Measurements from ENCODE around the gene FAM83G.
"Not testable (repeated sequence)": the region's sequence is repeated elsewhere in the genome, so short reads cannot be mapped to it uniquely, and the experiment has no call there.

Gene FAM83G

DNA sequence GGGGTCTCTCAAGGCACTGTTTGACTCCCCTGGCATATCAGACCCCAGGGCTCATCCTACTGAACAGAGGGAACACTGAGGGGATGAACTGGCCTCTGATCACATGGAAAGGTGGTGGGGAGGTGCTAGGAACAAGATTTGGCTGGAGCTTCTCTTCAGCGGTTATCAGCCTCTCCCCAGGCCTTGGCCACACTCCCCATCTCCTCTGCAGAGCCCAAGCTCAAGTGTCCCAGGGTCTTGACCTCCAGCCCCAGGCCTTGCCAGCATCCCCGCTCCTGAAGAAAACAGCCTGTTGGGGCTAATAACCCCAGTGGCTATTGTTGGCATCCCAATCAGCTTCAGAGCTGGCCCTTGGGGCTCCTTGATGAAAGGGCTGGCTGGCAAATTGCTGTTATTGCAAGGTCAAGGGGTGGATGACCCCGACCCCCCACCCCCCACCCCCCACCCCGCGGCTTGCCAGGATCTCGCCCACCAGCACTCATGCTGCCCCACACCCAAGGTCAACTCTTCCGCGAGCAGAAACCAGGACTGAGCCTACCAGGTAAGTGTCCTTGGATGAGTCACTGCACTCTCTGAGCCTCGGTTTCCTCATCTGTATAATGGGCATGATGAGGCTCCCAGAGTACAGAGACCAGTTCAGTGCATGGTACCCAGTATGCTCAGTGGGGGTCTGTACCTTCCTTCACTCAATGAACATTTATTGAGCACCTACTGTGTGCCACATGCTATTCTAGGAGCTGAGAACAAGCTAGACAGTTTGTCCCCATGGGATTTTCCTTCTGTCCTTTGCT, 18.8 kb upstream of the FAM83G start:
- DNase-seq = no peak

- DNase-seq = no peak
These were observed 18.2 kb upstream of the FAM83G start for GRCh38 chr17:19022747-19023146.

DNA sequence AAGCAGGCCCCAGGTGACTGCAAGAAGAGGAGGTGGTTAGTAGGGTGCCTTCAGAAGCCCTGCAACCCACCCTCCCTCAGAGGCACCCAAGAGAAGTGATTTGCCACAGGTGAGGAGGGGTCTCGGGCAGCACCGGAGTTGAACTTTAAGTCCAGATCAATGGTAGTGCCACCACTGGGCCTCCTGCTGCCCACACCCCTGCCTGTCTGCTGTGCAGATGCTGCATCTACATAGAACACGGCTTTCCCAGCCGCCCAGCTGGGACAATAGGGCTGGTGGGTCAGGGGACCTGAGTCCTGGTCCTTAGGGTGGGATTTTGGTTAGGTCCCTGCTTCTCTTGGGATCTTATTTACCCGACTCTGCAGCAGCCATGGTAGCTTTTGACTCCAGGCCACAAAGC, 17.6 kb upstream of the FAM83G start:
- no peak for DNase-seq

DNA sequence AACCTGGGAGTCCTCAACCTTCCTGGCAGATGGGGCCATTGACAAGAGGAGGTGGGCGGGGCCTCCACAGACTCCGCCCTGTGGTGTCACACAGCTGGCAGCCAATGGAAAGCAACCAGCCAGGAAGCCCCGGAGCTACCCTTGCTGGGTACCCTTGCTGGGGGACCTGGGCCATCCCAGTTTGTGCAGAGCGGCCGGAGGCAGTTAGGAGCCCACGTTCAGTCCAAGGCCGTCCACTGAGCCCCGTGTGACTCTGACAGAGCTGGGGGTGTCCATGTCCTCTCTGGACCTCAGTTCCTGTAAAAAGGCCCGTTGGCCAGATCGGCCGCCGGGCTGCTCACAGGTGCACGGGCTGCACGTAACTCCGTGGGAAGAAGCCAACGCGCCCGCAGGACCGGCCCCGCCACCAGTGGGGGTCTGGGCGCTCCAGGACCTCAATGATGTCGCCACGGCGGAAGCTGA, 17.1 kb upstream of the FAM83G start:
- peak; percentile 17 to 52 (median 34) for DNase-seq

- DNase-seq = not testable (repeated sequence)
These were observed 16.6 kb upstream of the FAM83G start for GRCh38 chr17:19021011-19021621.

DNA sequence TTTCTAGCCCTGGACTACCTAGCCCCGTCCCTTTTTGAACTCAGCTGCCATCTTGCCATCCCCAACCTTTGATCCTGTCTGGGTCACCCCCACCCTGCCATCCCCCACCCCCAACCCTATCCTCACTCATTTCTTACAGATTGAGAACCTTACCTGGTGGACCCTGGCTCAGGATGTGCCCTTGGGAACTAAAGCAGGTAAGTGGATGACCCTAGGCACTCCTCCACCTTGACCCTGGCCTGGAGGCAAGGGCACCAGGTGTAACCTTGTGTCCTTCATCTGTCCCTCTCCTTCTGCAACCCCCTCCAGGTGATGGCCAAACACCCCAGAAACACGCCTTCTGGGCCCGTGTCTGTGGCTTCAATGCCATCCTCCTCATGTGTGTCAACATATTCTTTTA, 15.5 kb upstream of the FAM83G start:
- no peak for DNase-seq

DNA sequence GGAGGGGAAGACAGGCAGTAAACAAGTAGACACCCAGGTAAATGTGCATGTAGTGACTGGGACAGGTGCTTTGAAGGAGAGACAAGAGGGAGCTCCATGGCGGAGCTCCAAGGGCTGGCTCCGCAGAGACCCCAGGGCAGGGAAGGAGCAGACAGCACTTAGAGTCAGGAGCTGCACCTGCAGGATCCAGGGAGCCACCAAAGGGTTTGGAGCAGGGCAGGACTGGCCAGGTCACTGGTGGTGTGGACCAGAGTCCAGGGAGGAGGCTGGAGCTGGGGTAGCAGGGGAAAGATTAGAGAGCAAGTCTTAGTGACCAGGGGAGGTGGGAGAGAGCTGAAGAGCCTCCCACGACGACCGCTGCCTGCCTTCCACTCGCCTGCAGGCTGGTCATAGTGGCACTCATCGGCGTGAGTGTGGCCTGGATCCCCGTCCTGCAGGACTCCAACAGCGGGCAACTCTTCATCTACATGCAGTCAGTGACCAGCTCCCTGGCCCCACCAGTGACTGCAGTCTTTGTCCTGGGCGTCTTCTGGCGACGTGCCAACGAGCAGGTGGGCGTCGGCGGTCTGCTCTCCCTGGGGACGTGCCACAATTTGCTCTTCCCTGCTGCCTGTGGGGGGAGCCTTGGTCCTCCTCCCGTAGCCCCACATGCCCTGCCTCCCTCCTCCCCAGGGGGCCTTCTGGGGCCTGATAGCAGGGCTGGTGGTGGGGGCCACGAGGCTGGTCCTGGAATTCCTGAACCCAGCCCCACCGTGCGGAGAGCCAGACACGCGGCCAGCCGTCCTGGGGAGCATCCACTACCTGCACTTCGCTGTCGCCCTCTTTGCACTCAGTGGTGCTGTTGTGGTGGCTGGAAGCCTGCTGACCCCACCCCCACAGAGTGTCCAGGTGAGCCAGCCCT, 14.7 kb upstream of the FAM83G start:
- no peak for DNase-seq

DNA sequence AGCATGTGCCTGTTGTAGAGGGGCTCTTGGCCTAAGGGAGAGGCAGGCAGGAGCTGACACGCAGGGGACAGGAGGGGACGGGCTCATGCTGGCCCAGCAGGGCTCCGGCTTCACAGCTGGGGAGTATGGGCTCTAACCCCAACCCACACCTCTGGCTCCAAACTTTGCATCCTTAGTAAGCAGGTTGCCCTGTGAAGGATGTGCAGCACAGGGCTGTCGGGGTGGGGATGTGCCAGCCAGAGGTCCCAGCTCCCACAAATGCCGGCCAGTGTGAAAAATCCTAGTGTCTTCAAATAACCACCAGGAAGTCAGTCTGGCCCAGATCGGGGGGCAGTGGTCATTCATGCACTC, 14.0 kb upstream of the FAM83G start:
- no peak for DNase-seq

- no peak for DNase-seq
These were observed 13.4 kb upstream of the FAM83G start for GRCh38 chr17:19017804-19018599.

DNA sequence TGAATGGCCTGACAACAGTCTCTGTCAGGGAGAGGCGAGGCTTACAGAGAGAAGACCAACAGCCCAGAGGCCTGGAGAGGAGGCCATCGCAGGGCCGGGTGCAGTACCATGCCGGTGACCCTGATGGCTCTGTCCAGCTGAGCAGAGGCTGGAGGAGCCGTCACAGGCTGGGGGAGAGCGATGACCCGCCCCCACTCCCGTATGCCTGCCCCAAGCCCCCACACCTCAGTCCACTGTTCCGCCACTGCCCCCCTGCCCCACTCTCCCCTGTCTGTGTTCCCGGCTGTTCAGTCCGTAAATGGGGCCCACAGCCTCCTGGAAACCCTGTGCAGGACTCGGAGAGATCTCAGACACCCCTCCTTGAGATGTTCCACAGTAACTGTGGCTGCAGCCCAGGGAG, 12.8 kb upstream of the FAM83G start:
- DNase-seq = no peak

DNA sequence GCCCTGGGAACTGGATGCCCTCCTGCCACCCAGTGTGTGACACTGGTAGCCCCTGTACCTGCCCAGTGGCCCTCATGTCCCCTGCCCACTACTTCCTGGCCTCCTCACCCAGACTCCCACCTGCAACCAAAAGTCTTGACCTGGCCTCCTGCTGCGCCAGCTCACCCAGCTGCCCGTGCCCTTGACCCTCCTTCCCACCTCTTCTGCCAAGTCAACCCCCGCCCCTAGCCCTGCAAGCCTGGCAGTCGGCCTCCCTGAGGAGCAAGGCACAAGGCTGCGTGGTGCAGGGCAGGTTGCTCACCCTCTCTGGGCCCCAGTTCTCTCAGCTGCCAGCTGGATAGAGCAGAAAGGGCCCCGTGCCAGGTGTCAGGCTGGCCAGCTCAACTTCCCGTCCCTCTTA, 12.3 kb upstream of the FAM83G start:
- no peak for DNase-seq

DNA sequence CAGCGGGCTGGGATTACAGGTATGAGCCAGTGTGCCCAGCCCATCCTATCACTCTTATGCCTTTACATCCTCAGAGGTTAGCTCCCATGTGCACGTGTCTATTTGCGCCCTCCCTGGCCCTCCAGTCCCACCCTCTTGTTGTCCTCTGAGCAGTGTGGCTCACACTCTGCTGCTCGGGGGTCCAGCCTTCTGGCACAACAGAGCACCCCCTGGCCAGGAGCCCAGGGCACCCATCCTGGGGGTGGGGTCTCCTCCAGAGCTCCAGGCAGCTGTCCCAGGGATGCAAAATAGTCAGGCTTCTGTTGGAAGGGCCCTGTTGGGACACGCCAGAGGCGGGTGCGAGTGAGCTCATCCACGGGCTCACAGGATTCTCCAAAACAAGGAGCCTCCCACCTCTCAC, 11.7 kb upstream of the FAM83G start:
- DNase-seq = no peak

GRCh38 chr17:19015428-19015827, 10.9 kb upstream of the FAM83G start:
- DNase-seq = no peak

- peak; percentile 44 to 51 (median 45) for DNase-seq
These were observed 10.2 kb upstream of the FAM83G start for GRCh38 chr17:19014628-19015215.

DNA sequence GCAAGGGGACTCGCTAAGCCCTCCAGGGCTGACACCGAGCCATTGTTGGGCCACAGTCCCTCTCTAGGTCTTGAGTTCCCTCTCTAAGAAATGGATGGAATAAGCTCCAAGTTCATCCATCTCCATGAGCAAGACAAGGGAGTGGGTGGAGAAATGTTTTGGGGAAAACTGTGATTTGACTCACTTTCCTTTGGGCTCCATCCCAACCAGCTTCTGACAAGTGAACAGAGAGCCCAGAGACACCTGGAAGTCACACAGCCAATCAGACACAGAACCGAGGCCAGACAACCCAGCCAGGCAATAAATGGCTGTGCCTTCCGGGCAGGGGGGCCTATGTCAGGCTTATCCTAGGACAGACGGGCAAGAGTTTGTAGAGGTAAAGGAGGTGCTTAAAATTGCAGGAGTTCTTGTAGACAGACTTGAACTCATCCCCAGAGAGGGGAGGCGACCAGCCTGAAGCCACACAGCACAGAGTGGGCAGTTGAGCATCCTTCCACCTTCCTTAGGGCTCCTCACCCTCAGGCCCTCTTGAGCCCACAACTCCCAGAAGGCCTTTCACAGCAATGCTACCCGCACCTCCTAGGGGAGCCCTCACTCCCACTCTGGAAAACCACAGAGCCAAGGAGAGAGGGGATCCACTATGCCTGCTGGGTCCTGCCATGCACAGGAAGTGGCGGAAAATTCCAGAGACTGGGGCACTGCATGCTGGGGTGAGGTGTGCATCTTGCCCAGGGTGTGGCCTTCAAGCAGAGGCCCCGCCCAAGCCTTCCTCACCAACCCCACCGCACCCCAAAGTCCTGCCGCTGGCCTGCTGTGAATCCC, 9.5 kb upstream of the FAM83G start:
- DNase-seq = no peak

DNA sequence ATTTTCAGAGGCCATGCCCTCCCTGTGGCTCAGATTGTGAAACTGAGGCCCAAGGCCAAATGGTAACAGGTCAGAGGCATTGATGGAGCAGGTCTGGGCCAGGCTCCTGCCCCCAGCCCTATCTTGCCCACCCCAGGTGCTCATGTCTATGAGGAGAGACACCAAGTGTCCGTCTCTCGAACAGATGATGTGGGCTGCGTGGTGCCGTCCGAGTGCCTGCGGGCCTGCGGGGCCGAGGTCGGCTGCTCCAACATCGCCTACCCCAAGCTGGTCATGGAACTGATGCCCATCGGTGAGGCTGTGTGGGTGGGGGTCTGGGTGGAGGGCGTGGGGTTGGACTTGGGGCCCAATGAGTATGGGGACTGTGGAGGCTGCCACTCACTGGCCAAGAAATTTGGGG, 8.7 kb upstream of the FAM83G start:
- DNase-seq = no peak

- no peak for DNase-seq
These were observed 7.9 kb upstream of the FAM83G start for GRCh38 chr17:19012171-19013080.

DNA sequence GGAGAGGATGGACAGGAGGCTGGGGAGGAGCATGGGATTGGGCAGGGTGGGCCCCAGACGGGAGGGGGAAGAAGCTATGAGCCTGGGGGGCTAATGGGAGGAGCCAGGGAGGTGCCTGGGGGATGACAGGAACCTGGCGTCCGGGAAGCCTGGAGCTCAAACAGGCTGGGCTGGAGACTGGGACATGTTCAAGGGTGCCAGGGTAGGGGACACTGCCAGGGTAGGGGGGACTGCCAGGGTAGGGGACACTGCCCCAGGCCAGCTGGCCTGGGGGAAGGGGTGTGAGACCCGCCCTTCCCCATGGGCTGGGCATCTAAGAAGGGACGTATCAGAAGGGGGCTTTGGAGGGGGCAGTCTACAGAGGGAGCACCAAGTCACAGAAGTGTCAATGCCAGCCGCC, 7.0 kb upstream of the FAM83G start:
- no peak for DNase-seq

DNA sequence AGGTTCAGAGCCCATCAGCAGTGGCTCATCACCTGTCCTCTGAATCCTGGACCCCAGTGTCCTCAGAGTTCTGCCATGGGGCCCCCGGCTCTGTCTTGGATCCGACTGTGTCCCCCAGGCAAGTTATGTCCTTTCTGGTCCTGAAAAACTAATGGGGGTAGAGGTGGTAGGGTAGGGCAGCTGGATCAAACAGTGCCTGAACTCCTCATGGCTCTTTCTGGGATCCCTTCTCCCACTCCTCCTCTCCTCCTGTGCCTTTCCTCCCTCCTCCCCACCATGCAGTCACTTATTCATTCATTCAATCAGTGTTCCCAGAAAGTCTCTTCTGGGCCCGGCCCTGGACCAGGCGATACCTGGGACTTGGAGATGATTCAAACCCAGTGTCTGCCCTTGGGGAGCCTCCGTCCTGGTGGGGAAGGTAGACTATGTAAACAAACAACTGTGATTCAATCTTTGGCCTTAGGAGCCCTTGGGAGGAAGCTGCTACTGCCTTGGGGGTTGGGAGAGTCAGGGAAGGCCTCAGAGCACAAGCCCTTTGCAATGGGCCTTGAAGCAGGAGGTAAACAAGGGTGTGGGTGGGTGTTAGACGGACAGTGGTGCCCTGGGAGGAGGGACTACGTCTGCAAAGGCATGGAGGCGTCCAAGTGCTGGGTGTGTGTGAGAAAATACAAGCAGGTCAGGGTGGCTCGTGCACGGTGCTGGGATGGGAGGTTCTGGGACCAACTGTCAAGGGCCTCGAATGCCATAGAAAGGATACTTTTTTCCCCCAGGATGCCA, 6.4 kb upstream of the FAM83G start:
- DNase-seq = no peak

DNA sequence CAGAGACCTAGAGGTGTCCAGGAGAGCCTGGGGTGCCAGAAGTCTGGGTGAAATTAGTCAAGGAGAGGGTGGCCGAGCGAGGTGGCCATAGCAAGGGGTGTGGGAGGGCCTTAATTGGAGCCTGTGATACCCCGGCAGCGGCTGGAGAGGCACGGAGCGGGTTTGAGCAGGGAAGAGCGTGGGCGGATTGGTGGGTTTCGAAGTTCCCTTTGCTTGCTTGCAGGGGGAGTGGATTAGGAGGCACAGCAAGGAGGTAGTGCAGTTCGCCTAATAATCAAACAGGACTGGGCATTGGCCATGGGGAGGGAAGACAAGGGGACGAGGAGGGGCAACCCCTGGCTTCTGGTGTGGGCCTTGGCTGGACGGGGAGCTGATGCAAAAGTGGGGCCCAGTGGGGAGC, 5.4 kb upstream of the FAM83G start:
- no peak for DNase-seq

All from suppressor macrophage treated with lipopolysaccharide for 1 hour (primary cell).